GM10248 (cell line): Measurements from ENCODE around the gene CNTNAP2.

Source experiments
- CTCF ChIA-PET: fragments of 300-600 bp; sonication (Branson Sonifier 250); formaldehyde crosslinking; extraction: SDS; loops from one replicate; lab custom pipeline; 2021; ENCODE audit warnings: antibody characterized with exemption; lab: Yijun Ruan, JAX
- POLR2A ChIA-PET: fragments of 350-650 bp; sonication (Branson Sonifier 250); formaldehyde crosslinking; extraction: SDS; loops from one replicate; lab custom pipeline; 2020; ENCODE audit warnings: antibody characterized with exemption; lab: Yijun Ruan, JAX
- DNase-seq: peaks from one replicate; pipeline ENCODE4 v3.0.0; 2012; ENCODE audit errors: extremely low spot score
- CTCF ChIP-seq: IDR thresholded peaks from 2 replicates; pipeline ENCODE4 v1.5.1; 2012; ENCODE audit warnings: mild to moderate bottlenecking, low read depth; ENCODE audit errors: extremely low read depth, missing control alignments, control extremely low read depth

Gene CNTNAP2

GRCh38 chr7:147472556-147472955 is 1356.0 kb downstream of the CNTNAP2 start:
- CTCF ChIA-PET: interaction anchor here (2.0 kb wide), 1 partner anchor 21 kb away, joined by 4 read pairs; no protein-coding TSS in a partner anchor
- TF ChIP-seq CTCF: no peak
- POLR2A ChIA-PET: no interaction called here
- DNase-seq: no peak

DNA sequence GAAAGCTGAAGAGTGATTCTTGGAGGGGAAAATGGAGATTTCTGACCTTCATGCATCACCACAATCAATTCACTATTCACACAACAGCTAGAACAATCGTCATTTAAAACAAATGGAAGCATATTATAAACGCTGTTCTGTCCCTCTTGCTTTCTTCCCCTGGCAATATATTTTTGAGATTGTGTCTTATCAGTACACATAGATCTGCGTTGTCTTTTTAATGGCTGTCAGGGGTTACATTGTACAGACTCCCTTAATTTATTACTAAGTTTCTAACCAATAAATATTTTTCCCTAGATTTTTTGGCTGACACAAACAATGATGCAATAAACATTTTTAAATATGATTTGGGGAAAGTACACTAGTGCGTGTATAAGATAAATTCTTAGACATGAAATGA is 1358.3 kb downstream of the CNTNAP2 start:
- POLR2A ChIA-PET: no interaction called here
- DNase-seq: no peak
- CTCF ChIA-PET: interaction anchor here (2.0 kb wide), 1 partner anchor 18 kb away, joined by 4 read pairs; no protein-coding TSS in a partner anchor
- TF ChIP-seq CTCF: no peak

DNA sequence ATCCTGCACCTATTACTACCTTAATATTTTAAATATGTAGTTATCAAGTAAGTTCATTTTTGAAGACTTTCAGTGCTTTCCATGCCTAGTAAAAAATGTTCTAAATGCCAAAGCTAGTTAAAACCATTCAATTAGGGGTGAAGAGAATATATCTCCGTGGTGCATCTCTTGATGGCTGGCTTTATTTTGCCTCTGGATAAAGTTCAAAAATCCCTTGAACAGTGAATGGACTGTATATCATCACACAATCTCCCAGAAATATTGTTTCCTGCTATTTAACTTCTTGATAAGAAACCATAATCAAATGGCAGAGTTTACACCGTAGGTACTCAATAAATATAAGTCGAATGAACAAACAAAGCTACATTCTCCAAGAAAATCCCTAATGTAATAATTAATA is 1360.9 kb downstream of the CNTNAP2 start:
- POLR2A ChIA-PET: no interaction called here

DNA sequence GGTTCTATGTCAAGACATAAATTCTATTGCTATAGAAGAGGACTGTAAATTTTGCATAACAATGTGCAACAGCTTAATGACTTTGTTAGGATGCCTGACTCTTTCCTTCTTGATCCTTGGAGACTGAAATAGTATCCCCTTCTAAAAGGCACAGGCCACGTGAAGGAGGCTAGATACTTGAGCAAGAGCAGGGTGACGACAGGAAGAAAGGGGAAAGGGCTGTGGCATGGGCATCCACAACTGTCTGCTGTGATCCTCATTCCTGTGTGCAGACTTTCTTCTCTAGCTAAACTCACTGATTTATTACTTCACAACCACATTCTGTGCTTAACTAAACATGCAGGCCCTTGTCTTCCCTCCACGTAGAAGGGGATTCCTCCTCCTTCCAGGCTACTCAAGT is 1362.2 kb downstream of the CNTNAP2 start:
- no peak for DNase-seq

More for the DNA sequence above, 1360.9 kb downstream of the CNTNAP2 start:
- TF ChIP-seq CTCF: no peak
- CTCF ChIA-PET: no interaction called here
- no peak for DNase-seq

GRCh38 chr7:147483634-147484292 is 1367.2 kb downstream of the CNTNAP2 start:
- CTCF ChIA-PET: interaction anchor here (2.0 kb wide), 1 partner anchor 11 kb away, joined by 13 read pairs; no protein-coding TSS in a partner anchor
- DNase-seq: no peak
- TF ChIP-seq CTCF: no peak
- POLR2A ChIA-PET: no interaction called here

More for the DNA sequence above, 1362.2 kb downstream of the CNTNAP2 start:
- no peak for TF ChIP-seq CTCF
- ChIA-PET POLR2A (no interaction called here), CTCF (no interaction called here)

DNA sequence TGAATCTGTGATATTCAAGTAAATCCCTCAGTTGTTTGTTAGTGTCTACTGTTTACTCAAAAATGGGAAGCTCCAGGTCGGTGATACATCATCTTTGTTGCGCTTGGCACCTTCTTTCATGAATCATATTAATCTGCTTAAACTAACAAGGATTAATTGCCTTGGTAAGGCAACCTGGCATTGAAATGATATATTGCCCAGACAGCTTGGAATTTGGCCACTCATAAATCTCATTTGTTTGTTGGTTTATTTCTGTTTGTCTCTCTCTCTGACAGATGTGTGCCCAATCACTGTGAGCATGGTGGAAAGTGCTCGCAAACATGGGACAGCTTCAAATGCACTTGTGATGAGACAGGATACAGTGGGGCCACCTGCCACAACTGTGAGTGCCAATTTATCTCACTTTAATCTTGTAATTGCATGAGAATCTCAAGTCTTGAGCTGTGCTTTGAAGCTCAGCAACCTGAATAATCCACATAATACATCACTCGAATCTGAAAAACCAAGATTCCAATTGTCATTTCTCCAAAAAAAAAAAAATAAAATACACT is 1369.1 kb downstream of the CNTNAP2 start:
- no peak for DNase-seq
- TF ChIP-seq CTCF: no peak
- POLR2A ChIA-PET: no interaction called here
- CTCF ChIA-PET: interaction anchor here (2.0 kb wide), 1 partner anchor 9 kb away, joined by 13 read pairs; no protein-coding TSS in a partner anchor
